Breast epithelium (tissue), 3 donors: Measurements from ENCODE around the gene TEPSIN.

Source experiments
- CTCF ChIP-seq, 3 donors: fragments of 450-650 bp; IDR thresholded peaks; one replicate each; pipeline ENCODE4 v1.5.1; 2016 to 2017; ENCODE audit warnings: antibody characterized with exemption in 3 of 3, mild to moderate bottlenecking in 3 of 3, moderate library complexity in 3 of 3
- POLR2A ChIP-seq: fragments of 450-650 bp; IDR thresholded peaks from one replicate; pipeline ENCODE4 v1.6.1; 2016; ENCODE audit warnings: antibody characterized with exemption, mild to moderate bottlenecking, moderate library complexity

- no peak for TF ChIP-seq CTCF (IDR thresholded peaks at IDR 0.05)
- no peak for TF ChIP-seq POLR2A
Observed at GRCh38 chr17:81261582-81262336, 22.9 kb upstream of the TEPSIN start.
